HepG2 (cell line): ENCODE data around the gene RASSF9. TPM values are rescaled to one million over a fixed set of nuclear protein-coding genes. Genes with fewer than 3 reads are reported as not detected.

ENCODE experiments used
- ATAC-seq: fragments of 200-7000 bp; cut with Tn5 transposase; 3 replicates; pipeline ENCODE4 v1.9.1; 2020; ENCODE audit warnings: mild to moderate bottlenecking, moderate library complexity
- BruUV-seq: library from RNA; stranded (reverse); fragments of 400-500 nt; replicated peaks from 2 replicates; lab custom pipeline; 2021; lab: Mats Ljungman, UMichigan
- CTCF ChIA-PET: fragments of 300-600 bp; formaldehyde crosslinking; extraction: SDS; loops from one replicate; lab custom pipeline; 2021; ENCODE audit warnings: low total read pairs, inconsistent platforms, low intra/inter-chr PET ratio; lab: Yijun Ruan, JAX
- POLR2A ChIA-PET: fragments of 350-600 bp; sonication (Branson Sonifier 250); formaldehyde crosslinking; loops from one replicate; lab custom pipeline; 2020; ENCODE audit warnings: antibody characterized with exemption, inconsistent platforms; lab: Yijun Ruan, JAX
- DNase-seq: peaks from one replicate; pipeline ENCODE4 v3.0.0-alpha.2; 2015; ENCODE audit warnings: low spot score
- FAIRE-seq: peaks from 3 replicates; lab custom pipeline; 2011; peaks lifted over from hg19 to GRCh38; lab: Jason Lieb, UNC
- H2AFZ ChIP-seq: one replicate; pipeline ENCODE4 v1.6.1; 2011; ENCODE audit warnings: low read length, inconsistent platforms
- H3K27ac ChIP-seq: fragments of 300-600 bp; 3 replicates; pipeline ENCODE4 v1.8.0; 2011; ENCODE audit warnings: mixed run types, mild to moderate bottlenecking, mixed read lengths, low read length, inconsistent platforms; ENCODE audit not compliant: insufficient read depth; ENCODE audit errors: extremely low read length
- H3K27me3 ChIP-seq, 2 experiments: fragments of 200-600 bp in 1 of 2; 2 replicates in 1 of 2; 3 replicates in 1 of 2; pipeline versions ENCODE4 v1.6.0 to v1.8.0; 2011; ENCODE audit warnings: low read length in 2 of 2, mild to moderate bottlenecking in 2 of 2, moderate library complexity in 2 of 2, inconsistent platforms in 1 of 2; ENCODE audit not compliant: insufficient read depth in 2 of 2, control insufficient read depth in 1 of 2
- H3K36me3 ChIP-seq, 2 experiments: fragments of 200-600 bp in 1 of 2; replicated peaks in 1 of 2; 2 replicates in 1 of 2; 3 replicates in 1 of 2; pipeline versions ENCODE4 v1.5.1 to v1.8.0; 2011; ENCODE audit warnings: low read length in 2 of 2, inconsistent platforms in 1 of 2; ENCODE audit not compliant: insufficient read depth in 2 of 2, control insufficient read depth in 1 of 2
- H3K4me1 ChIP-seq: 2 replicates; pipeline ENCODE4 v1.5.1; 2012; ENCODE audit warnings: low read length, inconsistent platforms; ENCODE audit not compliant: insufficient read depth
- H3K4me2 ChIP-seq: 2 replicates; pipeline ENCODE4 v1.6.0; 2011; ENCODE audit warnings: low read depth, low read length, inconsistent platforms
- H3K4me3 ChIP-seq, 3 experiments: fragments of 200-600 bp in 1 of 3; sonication (generic), shearing (Covaris generic) in 1 of 3; replicated peaks in 1 of 3; 2 replicates each; pipeline ENCODE4 v1.5.1; 2011 to 2016; ENCODE audit warnings: low read length in 3 of 3, inconsistent platforms in 2 of 3, low read depth in 2 of 3, mild to moderate bottlenecking in 2 of 3, control low read depth in 1 of 3, mixed read lengths in 1 of 3; ENCODE audit not compliant: insufficient read depth in 1 of 3
- H3K79me2 ChIP-seq: one replicate; pipeline ENCODE4 v1.6.1; 2011; ENCODE audit warnings: low read length, inconsistent platforms; ENCODE audit not compliant: insufficient read depth
- H3K9ac ChIP-seq: 2 replicates; pipeline ENCODE4 v1.6.0; 2011; ENCODE audit warnings: mild to moderate bottlenecking, low read depth, low read length, inconsistent platforms; ENCODE audit not compliant: insufficient read depth
- H3K9me3 ChIP-seq: 2 replicates; pipeline ENCODE4 v1.5.1; 2012; ENCODE audit warnings: mild to moderate bottlenecking, low read length
- H4K20me1 ChIP-seq: 2 replicates; pipeline ENCODE4 v1.6.0; 2011; ENCODE audit warnings: inconsistent platforms, mild to moderate bottlenecking, low read length, moderate library complexity; ENCODE audit not compliant: insufficient read depth
- CEBPG ChIP-seq: IDR thresholded peaks from 2 replicates; pipeline ENCODE4 v1.6.1; 2016
- REPIN1 ChIP-seq: sonication (generic); formaldehyde crosslinking; IDR thresholded peaks from 2 replicates; pipeline ENCODE4 v1.8.0; 2022; ENCODE audit warnings: missing genetic modification reagents, low read depth, mild to moderate bottlenecking, borderline replicate concordance
- SUZ12 ChIP-seq: fragments of 150-350 bp; IDR thresholded peaks from 2 replicates; pipeline ENCODE4 v1.6.1; 2014; ENCODE audit warnings: low read depth, low read length
- ZNF225 ChIP-seq: sonication (generic); formaldehyde crosslinking; IDR thresholded peaks from 2 replicates; pipeline ENCODE4 v1.4.0; 2020; ENCODE audit warnings: mild to moderate bottlenecking, missing genetic modification reagents
- ZNF552 ChIP-seq: sonication (generic); formaldehyde crosslinking; IDR thresholded peaks from 2 replicates; pipeline ENCODE4 v1.9.0; 2022; ENCODE audit warnings: missing genetic modification reagents, mild to moderate bottlenecking, borderline replicate concordance
- ZXDC ChIP-seq: sonication (generic); formaldehyde crosslinking; IDR thresholded peaks from 2 replicates; pipeline ENCODE4 v1.5.0; 2020; ENCODE audit warnings: mild to moderate bottlenecking, missing genetic modification reagents
- in situ Hi-C: cut with HindIII; loops from 2 replicates; pipeline ENCODE4 v1.10.0; 2017; ENCODE audit warnings: low pct_unique_long_range_greater_than_20kb; ENCODE audit not compliant: extremely low pct_ligation_motif_present
- intact Hi-C: fragments of 100-400 bp; cut with micrococcal nuclease; formaldehyde crosslinking; loops from one replicate; pipeline ENCODE4 v1.10.0; 2022; ENCODE audit not compliant: unreplicated experiment
- polyA plus RNA-seq, 8 experiments: library from polyadenylated mRNA; depleted of rRNA in 3 of 8; stranded (reverse) in 7 of 8; unstranded in 1 of 8; fragments of >200 nt; fragmentation: Illumina TruSeq in 4 of 8; extraction: Trizol in 4 of 8; gene quantifications; 2 replicates each; pipeline versions ENCODE4 v1.2.1 to v1.2.3, GENCODE V29; 2011 to 2016; ENCODE audit warnings: low read depth in 4 of 8, missing spikeins in 1 of 8, mixed read lengths in 1 of 8; ENCODE audit not compliant: insufficient read depth in 1 of 8
- total RNA-seq, 5 experiments: library from RNA; depleted of rRNA; stranded (reverse); fragments of >200 nt; fragmentation: Illumina TruSeq; extraction: Trizol; gene quantifications; 2 replicates each; pipeline ENCODE4 v1.2.3, GENCODE V29; 2016; ENCODE audit warnings: low read depth in 1 of 5
- TF ChIP-seq, protein P1 (sequence below): sonication (generic); formaldehyde crosslinking; IDR thresholded peaks from 2 replicates; pipeline ENCODE4 v1.4.0; 2020; ENCODE audit warnings: mild to moderate bottlenecking, missing genetic modification reagents, borderline replicate concordance

RASSF9 gene
- total and polyA plus RNA-seq, 2 of the 13 experiments (the other 11 are each of a cell fraction or from before 2014, with no cell fraction given) = not detected

DNA sequence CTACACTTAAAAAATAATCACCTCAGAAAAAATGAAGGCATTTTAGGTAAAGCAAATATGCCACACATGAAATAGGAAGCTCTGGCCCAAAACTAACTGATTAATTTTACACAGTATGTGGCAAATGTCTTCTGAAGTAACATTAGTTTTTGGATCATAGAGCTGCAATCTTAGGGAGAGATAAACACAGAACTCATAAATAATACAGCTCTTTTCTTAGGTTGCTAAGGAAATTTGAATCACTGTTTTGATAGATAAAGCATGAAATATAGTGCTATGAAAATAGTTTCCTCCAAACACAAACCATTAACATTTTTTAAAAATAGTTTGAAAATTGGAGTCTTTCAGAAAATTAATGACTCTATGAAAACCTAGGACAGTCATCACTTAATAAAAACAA is 15.0 kb downstream of the RASSF9 start:
- H3K36me3 ChIP-seq = no peaks in the 10 kb centered on the region
- ChIA-PET CTCF (no interaction called here), POLR2A (interaction anchor here (1.4 kb wide), 1 partner anchor 15 kb away, joined by 5 read pairs; the partner anchor contains the start of gene RASSF9)
- FAIRE-seq (no peak), DNase-seq (no peak), ATAC-seq (no peak)
- no peaks in the 10 kb centered on the region for H3K79me2 ChIP-seq
- intact Hi-C loops = no loop called here
- peaks cover 12% of the 10 kb centered on the region for H3K4me1 ChIP-seq
- no peaks in the 10 kb centered on the region for H4K20me1 ChIP-seq
- no TSS peak for BruUV-seq
- no peaks in the 10 kb centered on the region for H3K27me3 ChIP-seq
- H3K27ac ChIP-seq = no peak overlapping the region
- TF ChIP-seq, protein P1, sequence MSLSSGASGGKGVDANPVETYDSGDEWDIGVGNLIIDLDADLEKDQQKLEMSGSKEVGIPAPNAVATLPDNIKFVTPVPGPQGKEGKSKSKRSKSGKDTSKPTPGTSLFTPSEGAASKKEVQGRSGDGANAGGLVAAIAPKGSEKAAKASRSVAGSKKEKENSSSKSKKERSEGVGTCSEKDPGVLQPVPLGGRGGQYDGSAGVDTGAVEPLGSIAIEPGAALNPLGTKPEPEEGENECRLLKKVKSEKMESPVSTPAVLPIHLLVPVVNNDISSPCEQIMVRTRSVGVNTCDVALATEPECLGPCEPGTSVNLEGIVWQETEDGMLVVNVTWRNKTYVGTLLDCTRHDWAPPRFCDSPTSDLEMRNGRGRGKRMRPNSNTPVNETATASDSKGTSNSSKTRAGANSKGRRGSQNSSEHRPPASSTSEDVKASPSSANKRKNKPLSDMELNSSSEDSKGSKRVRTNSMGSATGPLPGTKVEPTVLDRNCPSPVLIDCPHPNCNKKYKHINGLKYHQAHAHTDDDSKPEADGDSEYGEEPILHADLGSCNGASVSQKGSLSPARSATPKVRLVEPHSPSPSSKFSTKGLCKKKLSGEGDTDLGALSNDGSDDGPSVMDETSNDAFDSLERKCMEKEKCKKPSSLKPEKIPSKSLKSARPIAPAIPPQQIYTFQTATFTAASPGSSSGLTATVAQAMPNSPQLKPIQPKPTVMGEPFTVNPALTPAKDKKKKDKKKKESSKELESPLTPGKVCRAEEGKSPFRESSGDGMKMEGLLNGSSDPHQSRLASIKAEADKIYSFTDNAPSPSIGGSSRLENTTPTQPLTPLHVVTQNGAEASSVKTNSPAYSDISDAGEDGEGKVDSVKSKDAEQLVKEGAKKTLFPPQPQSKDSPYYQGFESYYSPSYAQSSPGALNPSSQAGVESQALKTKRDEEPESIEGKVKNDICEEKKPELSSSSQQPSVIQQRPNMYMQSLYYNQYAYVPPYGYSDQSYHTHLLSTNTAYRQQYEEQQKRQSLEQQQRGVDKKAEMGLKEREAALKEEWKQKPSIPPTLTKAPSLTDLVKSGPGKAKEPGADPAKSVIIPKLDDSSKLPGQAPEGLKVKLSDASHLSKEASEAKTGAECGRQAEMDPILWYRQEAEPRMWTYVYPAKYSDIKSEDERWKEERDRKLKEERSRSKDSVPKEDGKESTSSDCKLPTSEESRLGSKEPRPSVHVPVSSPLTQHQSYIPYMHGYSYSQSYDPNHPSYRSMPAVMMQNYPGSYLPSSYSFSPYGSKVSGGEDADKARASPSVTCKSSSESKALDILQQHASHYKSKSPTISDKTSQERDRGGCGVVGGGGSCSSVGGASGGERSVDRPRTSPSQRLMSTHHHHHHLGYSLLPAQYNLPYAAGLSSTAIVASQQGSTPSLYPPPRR = no peak
- TF ChIP-seq SUZ12 (no peak), REPIN1 (CRISPR knock-in tag) (no peak), ZNF552 (CRISPR knock-in tag) (no peak), ZNF225 (no peak), ZXDC (CRISPR knock-in tag) (no peak), CEBPG (no peak)
- no peak overlapping the region for H3K4me3 ChIP-seq
- no peaks in the 10 kb centered on the region for H3K9me3 ChIP-seq
- H2AFZ ChIP-seq = no peak overlapping the region
- H3K4me2 ChIP-seq = no peak overlapping the region
- no peak overlapping the region for H3K9ac ChIP-seq
- in situ Hi-C loops = no loop called here
